T-helper 2 cell (primary cell): ENCODE results near the gene PLSCR2.
"Not testable (repeated sequence)": the region's sequence is repeated elsewhere in the genome, so short reads cannot be mapped to it uniquely, and the experiment has no call there.

Experiments used
- DNase-seq, 5 experiments: peaks; one replicate each; pipeline versions ENCODE4 v3.0.0 to v3.0.0-alpha.2; 2012 to 2022

PLSCR2 gene

GRCh38 chr3:146485297-146485696 is 15.9 kb upstream of the PLSCR2 start:
- no peak for DNase-seq

DNA sequence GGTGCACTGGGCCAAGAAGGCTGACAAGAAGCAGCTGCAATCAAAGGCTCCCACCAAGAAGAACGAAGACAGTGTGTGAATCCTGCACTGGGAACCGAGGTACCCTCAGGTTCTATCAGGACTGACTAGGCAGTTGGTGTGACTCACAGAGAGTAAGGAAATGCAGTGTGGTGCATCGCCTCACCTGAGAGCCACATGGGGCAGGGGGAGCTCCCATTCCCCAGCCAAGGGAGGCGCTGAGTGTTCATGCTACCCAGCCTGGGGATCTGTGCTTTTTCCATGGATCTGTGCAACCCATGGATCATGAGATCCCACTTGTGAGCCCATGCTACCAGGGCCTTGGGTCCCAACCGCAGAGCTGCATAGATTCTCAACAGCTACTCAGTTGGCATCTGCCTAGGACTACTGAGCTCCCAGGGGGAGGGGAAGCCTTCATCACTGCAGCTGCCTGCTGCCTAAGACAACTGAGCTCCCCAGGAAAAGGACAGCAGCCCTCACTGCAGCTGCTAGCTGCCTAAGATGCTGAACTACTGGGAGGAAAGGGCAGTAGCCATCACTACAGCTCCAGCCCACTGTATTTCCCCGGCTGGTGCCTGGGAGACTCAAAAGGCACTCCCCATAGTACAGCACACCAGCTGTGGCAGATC is 6.9 kb upstream of the PLSCR2 start:
- DNase-seq = no peak

GRCh38 chr3:146474976-146475375 is 5.6 kb upstream of the PLSCR2 start:
- DNase-seq = not testable (repeated sequence)

- no peak for DNase-seq
Measured at GRCh38 chr3:146473726-146474125, 4.4 kb upstream of the PLSCR2 start.

DNA sequence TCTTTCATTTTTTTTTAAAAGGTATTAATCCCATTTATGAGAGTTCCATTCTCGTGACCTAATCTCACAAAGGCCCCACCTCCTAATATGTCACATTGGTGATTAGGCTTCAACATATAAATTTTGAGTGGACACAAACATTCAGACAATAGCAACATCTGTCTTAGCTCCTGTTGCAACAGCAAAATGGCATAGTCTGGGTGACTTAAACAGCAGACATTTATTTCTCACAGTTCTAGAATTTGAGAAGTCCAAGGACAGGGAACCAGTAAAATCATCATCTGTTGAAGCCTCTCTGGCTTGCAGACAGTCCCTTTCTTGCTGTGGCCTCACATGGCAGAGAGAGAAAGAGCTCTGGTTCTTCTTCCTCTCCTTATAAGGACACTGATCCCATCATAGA is 3.2 kb upstream of the PLSCR2 start:
- no peak for DNase-seq

- DNase-seq = no peak
Measured at GRCh38 chr3:146471012-146471411, 1.7 kb upstream of the PLSCR2 start.

- no peak for DNase-seq
Measured at GRCh38 chr3:146470425-146470990, 1.1 kb upstream of the PLSCR2 start.

DNA sequence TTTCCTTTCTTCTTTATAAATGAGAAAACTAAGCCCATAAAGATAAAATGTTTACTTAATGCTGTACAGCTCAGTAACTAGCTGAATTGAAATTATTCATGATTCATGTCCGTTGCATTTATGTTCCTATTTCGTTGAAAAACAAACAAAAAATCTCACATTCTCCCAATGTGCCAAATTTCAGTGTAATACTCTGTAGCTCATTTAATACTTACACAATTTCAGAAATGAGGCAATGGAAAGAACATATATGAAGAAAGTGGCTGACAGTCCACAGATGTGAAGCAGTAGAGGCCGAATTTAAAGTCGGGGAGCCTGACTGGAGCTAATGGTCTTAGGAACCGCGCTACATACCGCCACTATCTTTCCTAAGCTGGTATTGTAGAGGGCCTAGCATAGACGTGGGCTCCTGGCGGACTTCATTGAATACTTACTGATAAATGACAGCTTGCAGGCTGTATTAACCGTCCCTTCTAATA is 651 bp downstream of the PLSCR2 start:
- no peak for DNase-seq

- DNase-seq = no peak
Measured at GRCh38 chr3:146468234-146468633, 1.1 kb downstream of the PLSCR2 start.

GRCh38 chr3:146466604-146467003 is 2.8 kb downstream of the PLSCR2 start:
- DNase-seq = no peak

DNA sequence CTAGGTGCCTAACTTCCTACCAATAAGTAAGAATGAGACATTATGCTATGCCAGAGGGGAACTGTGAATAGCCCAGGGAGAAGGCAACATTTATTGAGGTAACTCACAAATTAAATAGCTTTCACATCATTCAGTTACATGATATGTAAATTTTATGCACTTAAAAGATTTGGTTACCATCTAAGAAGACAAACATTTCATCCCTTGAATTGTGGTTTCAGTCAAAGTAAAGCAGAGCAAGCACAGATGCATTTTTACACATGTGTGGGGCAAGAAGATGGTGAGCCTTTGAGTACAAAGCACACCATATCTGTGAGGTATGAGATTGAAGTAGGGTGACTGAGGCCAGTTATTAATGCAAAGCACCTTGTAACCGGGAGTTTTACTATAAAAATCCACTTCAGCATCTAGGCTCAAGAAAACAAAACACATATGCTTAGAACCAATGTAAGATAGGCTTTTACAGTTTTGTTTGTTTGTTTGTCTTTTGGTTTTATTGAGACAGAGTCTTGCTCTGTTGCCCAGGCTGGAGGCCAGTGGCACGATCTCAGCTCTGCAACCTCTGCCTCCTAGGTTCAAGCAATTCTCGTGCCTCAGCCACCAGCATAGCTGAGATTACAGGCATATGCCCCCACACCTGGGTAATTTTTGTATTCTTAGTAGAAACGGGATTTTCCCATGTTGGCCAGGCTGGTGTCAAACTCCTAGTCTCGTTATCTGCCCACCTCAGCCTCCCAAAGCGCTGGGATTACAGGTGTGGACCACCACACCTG is 3.5 kb downstream of the PLSCR2 start:
- DNase-seq = no peak

DNA sequence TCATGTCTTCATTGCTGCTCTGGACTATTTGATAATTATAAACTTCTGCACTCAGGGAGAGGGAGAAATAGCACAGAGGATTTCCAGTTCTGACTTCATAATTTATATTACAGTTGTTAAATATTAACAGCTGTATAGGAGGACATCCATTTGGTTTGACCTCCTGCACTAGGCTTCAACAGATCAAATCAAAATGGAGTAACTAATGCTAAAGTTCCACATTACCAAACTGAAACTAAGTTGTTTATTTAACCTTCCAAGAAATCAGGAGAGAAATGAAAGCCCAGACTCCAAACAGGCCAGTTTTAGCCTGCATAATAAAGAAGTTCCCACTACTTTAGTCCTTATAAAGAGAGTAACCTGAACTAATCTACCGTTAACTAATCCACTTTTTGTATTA is 4.6 kb downstream of the PLSCR2 start:
- DNase-seq = no peak

DNA sequence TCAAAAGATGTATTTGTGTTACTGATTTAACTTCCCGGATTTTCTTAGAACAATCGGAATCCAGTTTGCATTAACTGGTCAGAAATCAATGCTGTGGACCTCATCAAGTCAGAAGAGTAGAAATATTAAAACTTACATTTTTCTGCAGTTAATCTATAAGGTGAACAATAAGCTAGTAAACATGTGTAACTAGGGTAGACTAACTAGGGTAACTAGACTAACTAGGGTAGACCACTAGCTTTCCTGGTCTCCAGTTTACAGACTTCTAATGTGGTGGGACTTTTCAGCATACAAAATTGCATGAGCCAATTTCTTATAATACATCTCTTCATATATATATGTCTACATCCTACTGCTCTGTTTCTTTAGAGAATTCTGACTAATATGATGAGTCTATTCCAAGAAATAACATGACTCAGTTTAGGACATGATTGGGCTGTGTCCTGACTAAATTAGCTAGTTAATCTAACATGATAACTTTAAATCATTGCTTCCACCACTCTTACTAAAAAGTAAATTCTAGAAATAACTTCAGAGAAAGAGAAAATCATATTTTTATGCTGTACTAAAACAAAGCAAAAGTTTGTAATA is 5.3 kb downstream of the PLSCR2 start:
- DNase-seq = no peak

DNA sequence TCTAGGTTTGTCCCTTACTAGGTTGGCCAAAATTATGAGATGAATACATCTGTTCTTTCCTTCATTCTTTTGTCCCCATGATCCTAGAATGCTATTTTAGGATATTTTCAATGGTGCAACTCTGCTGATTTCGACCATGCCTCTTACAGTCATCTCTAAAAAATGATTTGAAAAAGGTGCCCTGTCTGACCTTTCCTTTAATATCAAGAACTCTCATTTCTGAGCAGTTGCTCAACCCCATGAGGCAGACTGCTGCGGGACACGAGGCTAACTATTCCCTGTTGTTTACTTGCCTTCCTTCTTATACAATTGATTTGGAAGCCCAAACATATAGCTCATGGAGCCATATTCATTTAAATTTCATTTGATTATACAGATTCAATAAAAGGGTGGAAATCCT is 14.6 kb downstream of the PLSCR2 start:
- DNase-seq = no peak

DNA sequence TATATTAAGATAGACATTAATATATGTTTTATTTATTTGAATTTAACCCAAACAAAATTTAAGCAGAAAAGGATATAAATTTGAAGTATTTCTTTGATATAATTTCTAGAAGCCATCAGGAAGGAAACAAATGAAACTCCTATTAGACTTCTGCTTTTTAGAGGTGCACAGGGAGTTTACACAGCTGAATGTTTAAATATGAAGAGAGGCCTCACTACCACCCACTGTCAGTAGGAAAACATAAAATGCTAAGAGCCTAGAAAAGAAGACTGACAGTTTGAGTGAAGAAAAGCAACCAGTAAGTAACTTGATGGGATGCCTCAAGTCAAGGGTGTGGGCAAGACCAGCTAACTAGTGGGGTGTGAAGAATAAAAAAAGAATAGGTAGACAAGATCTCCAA is 19.7 kb downstream of the PLSCR2 start:
- no peak for DNase-seq

- no peak for DNase-seq
Measured at GRCh38 chr3:146449076-146449475, 20.3 kb downstream of the PLSCR2 start.

- no peak for DNase-seq
Measured at GRCh38 chr3:146446026-146446425, 23.3 kb downstream of the PLSCR2 start.

GRCh38 chr3:146440310-146440709 is 29.1 kb downstream of the PLSCR2 start:
- DNase-seq = not testable (repeated sequence)

- no peak for DNase-seq
Measured at GRCh38 chr3:146432066-146432465, 37.3 kb downstream of the PLSCR2 start.

DNA sequence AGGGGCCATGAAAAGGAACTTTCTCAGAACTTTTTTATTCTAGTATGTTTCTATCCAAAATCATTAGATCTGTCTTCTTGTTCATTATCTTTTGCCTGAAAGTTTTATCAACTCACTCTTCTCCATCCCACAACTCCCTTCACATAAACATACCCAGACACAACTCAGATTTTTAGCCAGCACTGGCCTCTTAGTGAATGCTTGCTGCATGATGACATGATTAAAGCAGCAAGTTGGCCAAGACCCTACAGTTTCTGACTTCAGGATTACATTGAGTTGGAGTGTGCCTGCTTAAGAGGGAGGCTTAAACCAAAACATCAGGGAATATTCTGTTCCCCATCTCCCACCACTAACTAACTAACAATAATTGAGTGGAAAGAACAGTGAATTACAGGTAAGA is 38.1 kb downstream of the PLSCR2 start:
- no peak for DNase-seq

GRCh38 chr3:146425341-146425740 is 44.0 kb downstream of the PLSCR2 start:
- no peak for DNase-seq

- DNase-seq = no peak
Measured at GRCh38 chr3:146421819-146422759, 47.3 kb downstream of the PLSCR2 start.
